HG02678 (cell line): ENCODE measurements around the gene PLIN5.

Experiments
- ATAC-seq: cut with Tn5 transposase; IDR thresholded peaks from one replicate; pipeline ENCODE4 v1.9.1; 2021; ENCODE audit warnings: mild to moderate bottlenecking, moderate library complexity; ENCODE audit not compliant: unreplicated experiment

The PLIN5 gene

DNA sequence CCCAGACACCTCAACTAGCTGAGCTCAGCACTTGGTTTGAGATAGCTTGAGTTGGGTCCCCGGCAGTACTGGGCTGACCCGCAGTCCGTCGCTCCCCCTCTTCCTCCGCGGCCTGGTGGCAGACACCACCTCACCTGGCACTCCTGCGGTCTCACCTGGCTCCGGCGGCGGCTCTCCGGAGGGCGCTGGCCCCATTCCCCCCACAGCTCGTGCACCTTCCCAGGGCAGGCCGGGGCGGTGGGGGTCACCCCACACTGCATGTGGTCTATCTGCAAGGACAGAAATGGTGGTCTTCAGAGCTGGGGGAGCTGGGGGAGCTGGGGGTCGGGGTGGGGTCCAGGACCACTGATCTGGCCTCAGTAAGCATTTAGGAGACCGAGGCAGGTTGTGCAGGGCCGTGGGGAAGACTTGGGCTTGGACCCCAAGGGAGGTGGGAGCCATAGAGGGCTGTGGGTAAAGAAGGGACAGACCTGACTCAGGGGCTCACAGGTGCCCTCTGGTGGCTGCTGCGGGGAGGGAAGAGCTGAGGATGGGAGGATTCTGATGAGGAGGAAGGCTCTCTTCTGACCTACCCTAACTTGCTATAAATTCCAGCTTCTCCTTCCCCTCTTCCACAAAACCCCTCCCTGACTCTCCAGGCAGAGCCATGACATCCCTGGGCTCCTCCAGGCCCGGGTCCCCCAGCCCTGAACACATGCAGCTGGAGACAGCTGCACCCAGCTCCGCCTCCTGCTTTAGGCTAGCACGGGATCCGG is 10.0 kb downstream of the PLIN5 start:
- no peak for ATAC-seq

DNA sequence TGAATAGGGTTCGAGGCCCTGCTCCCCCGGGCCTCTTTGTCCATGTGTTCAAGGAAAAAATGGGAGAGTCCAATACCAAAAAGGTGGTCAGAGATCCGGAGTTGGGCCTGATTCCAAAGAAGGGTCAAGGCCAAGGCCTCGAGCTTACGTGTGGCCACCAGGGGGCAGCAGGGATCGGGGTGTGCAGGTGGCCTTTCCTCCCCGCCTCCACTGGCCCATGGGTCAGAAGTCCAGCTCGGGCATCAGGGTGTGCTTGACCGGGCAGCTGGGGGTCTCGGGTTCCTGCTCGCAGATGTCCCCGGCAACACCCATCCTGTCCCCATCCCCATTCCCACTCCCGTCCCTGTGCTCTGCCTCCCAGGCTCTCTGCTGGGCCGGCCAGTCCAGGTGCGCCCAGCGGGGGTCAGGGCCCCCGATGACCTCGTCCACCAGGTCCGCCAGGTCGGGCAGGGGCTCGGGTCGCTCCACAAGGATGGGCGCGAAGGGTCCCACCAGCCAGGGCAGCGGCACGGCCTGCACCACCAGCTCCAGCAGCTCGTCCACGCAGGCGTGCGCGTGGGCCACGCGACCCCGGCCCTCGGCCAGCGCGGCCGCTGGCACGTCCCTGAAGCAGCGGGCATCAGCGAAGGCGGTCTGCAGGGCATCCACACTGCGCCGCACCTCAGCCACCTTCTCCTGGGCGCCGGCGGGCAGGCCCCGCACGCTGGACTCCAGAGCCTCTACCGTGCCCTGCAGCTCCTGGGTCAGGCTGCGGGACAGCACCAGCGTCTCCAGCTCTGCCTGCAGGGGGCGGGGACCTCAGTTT is 11.5 kb downstream of the PLIN5 start:
- ATAC-seq = no peak

DNA sequence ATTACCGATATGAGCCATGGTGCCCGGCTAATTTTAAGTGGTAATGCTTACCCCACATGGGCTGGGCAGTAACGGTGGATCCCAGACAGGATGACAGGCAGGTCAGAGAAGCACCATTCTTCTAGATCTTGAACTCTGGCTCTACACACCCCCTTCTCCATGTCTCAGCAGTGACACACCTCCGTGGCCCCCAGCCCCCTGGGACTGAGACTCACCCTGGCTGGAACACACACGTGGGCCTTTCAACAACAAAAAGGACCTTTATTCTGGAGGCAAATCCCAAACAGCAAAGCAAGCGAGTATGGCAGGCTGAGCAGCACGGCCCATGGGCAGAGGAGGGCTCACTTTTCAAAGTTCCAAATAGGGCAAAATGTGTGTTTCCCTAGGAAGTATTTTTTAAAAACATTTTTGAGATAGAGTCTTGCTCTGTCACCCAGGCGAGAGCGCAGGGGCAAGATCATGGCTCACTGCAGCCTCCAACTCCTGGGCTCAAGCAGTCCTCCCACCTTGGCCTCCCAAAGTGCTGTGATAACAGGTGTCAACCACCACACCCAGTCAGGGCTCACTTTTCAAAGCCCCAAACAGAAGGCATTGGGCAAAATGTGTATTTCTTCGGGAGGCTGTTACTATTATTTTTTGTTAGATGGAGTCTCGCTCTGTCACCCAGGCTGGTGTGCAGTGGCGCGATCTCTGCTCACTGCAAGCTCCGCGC is 12.6 kb downstream of the PLIN5 start:
- ATAC-seq = no peak

DNA sequence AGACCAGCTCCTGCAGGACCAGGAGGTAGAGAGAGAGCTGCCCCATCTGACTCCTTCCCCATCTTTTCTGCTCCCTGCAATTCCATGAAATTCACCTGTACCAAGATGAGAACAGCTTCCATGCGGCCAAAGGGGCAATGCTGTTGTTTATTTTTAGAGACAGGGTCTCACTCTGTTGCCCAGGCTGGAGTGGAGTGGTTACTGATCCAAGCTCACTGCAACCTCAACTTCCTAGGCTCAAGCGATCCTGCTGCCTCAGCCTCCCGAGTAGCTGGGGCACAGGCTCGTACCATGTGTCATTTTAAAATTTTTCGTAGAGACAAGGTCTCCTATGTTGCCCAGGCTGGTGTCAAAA is 13.2 kb downstream of the PLIN5 start:
- no peak for ATAC-seq

DNA sequence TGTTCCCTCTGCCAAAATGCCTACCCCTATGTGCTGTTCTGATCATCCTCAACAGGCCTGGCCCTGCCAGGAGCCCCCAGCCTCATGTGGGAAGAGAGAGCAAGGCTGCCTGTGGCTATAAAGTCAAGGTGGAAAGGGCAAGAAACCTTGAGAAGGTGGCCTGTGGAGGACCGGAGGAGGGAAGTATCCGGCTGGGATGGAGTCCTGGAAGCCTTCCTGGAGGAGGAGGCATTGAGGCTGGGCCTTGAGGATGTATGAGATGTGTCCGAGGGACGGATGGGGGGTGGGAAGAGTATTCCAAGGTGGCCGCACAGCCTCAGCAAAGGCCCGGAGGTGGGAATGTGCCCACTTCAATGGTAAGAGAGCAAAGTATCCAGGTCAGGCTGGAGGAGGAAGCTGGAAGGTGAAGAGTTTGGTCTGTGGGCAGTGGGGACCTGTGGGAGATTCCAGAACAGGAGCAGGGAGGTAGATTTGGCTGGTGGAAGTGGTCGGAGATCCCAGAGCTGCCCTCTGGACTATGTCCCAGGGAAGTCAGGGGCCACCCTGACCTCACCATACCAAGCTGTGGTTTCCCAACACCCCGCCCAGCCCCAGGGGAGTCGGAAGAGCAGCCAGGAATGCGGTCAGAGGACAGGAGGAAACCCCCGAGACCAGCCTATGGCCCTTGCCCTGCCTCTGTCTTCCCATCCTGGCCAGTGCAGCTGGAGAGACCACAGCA is 13.7 kb downstream of the PLIN5 start:
- no peak for ATAC-seq

DNA sequence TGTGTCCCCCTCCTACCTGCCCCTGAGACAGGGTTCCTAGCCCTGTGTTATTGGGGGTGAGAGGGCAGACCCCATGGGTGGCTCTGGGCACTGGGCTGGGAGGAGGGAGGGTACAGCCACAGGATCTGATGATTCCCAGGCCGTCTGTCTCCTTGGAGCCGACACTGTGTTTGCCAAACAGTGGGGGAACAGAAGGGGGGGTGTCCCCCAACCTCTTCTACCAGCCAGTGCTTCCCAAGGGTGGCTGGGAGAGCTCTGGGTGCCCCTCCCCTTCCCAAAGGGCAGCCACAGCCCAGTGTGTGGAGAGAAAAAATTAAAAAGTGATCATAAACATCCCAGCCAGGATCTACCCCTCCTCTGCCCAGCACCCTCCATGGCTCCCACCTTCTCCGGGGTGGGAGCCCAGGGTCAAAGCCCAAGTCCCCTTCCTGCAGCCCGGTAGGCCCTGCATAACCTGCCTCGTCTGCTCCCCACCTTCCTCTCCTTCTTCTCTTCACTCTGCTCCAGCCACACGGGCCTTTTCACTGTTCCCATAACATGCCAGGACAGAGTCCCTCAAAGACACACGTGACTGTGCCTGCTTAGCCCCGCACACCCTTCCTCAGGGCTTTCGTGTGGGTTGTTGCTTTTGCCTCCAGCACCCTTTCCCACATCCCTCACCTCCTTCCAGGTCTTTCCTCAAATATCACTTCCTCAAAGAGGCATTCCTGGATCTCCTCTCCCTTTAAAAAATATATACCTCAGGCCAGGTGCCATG is 15.3 kb downstream of the PLIN5 start:
- ATAC-seq = no peak

DNA sequence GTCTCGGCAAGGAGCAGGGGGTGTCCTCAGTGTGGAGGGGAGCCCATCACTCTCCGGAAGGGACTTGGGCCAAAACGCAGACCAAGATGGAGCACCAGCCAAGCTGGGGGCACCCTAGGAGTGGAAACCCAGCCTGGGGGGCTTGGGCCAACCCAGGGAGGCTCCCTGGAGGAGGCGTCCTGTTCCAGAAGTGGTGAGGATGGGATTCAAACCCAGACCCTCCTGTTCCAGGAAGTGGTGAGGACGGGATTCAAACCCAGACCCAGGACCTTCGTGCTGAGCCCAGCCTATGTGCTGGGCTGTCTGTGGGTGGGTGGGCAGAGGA is 15.9 kb downstream of the PLIN5 start:
- ATAC-seq = no peak

DNA sequence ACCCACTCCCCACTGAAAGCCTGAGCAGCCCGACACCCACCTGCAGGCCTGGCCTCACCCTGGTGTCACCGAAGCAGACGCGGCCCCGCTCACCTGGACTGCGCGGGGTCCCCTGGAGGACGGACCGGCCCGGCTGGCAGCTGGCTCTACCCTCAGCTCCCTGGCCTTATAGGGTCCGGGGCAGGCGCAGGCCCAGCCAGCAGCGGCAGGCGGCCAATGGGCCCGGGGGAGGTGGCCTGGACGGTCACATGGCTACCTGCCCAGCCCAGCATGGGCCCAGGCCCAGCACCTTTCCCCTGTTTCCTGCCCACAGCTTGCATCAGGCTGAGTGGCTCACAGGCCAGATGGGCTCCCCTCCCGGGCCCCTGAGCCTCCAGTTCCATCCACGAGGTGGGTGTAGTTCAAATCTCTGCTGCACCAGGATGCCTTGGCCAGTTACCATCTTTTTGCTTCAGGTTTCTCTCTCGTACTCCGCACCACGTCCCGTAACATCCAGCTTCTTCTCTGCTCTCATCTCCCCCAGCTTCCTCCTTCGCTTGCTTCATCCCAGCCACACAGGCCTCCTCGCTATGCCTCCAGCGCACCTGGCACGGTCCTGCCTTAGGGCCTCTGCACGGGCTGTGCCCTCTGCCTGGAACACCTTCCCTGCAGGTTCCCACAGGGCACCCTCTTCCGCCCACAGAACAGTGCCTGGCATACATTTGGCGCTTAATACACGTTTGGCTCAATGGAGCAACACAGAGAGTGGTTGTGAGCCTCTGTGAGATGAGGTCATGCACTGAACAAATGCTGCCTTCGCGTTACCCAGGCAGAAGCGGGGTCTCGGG is 16.5 kb downstream of the PLIN5 start, which contains the start of gene PLIN4:
PLIN4 (minus strand) TSS at position 142 of the 827 bp plus-strand sequence. CDS start 214 bp downstream, outside the sequence.
- ATAC-seq = no peak

DNA sequence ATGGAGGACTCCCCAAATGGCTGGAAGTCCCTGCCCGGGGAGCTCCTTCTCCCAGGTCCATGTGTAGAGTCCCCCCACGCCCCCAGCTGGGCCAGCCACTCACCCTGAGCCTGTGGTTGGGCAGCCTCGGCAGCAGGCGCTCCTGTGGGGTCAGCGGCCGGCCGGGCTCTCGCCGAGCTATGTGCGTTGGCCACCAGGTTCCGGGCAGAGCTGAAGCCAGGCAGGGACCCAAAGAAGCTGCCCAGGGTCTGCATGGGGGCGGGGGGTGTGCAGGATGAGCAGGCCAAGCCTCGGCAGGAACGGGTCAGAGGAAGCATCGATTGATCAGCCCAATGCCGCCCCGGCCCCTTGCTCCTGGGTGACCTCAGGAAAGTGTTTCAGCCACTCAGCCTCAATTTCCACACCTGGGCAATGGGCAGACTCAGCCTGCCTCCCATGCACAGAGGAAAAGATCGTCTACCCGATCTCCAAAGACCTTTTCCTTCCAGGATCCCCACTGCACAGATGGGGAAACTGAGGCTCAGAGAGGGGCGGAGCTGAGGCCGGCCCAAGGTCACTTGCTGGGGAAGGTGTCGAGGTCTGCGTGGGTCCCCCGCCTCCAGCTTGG is 17.5 kb downstream of the PLIN5 start:
- ATAC-seq = no peak

DNA sequence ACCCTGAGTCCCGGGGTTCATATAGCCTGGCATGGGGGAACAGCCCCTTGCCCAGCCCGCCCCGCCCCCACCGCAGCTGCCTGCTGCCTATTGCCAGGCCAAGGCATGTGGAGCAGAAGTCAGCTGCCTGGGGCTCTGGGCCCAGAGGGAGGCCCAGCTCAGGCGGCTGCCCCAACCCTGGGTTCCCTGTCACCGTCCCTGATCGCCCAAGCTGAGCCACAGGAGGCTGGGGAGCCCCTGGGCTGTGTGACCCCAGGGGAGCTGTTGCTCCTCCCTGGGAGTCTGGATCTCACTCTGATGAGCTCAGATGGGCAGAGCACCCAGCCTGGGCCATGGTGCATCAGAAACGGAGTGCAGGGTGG is 18.1 kb downstream of the PLIN5 start:
- no peak for ATAC-seq

DNA sequence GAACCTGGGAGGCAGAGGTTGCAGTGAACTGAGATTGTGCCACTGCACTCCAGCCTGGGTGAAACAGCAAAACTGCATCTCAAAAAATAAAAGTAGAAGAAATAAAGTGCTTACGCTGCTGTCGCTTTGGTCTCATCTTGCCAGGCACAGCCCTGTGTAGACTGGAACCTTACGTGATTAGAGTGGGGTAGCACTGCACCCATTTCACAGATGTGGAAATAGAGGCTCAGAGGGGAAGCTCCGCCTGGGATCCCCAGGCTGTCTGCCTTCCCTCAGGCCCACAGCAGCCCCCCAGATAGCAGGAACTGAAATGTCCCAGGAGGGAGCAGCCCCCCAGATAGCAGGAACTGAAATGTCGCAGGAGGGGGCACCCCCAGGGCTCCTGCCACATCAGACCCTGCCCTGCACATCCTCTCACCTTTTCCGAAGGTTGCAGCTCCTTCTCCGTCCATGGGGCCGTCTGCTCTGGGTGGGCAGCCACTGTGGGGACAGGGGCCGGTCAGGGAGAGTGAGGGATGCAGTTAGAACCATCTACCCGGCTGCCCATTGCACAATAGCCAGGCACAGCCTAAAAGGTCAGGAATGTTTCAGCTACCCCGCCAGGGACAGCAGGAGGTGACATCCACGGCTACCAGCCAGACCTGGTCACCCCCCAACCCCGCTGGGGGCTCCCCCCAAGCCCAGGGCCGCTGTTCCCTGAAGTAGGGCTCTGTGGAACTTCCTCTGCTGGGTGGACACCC is 18.7 kb downstream of the PLIN5 start:
- no peak for ATAC-seq

DNA sequence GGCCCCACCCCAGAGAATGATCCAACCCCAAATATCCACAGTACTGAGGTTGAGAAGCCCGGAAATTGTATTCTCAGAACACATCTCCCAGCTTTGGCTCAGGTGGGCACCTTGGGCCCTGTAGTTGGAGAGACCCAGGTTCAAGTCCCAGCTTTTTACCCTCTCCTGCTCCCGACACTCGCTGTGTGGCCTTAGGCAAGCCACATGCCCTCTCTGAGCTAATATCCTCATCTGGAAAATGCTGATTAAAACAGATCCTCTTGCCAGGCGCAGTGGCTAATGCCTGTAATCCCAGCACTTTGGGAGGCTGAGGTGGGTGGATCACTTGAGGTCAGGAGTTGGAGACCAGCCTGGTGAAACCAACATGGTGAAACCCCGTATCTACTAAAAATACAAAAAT is 19.3 kb downstream of the PLIN5 start:
- ATAC-seq = no peak

DNA sequence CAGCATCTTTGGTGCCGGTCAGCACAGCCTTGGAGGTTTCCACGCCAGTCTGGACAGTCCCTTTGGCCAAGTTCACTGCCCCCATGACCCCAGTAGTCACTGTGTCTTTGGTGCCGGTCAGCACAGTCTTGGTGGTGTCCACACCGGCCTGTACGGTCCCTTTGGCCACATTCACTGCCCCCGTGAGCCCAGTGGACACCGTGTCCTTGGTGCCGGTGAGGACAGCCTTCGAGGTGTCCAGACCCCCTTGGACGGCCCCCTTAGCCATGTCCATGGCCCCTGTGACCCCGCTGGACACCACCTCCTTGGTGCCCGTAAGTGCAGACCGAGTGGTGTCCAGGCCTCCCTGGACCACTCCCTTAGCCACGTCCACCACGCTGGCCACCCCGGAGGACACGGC is 21.8 kb downstream of the PLIN5 start:
- no peak for ATAC-seq

DNA sequence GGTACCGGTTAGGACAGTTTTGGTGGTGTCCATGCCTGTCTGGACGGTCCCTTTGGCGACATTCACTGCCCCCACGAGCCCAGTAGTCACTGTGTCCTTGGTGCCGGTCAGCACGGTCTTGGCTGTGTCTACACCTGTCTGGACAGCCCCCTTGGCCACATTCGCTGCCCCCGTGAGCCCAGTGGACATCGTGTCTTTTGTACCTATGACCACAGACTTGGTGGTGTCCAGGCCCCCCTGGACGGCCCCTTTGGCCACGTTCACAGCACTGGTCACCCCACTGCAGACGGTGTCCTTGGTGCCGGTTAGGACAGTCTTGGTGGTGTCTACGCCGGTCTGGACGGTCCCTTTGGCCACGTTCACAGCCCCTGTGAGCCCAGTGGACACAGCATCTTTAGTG is 23.0 kb downstream of the PLIN5 start:
- no peak for ATAC-seq

DNA sequence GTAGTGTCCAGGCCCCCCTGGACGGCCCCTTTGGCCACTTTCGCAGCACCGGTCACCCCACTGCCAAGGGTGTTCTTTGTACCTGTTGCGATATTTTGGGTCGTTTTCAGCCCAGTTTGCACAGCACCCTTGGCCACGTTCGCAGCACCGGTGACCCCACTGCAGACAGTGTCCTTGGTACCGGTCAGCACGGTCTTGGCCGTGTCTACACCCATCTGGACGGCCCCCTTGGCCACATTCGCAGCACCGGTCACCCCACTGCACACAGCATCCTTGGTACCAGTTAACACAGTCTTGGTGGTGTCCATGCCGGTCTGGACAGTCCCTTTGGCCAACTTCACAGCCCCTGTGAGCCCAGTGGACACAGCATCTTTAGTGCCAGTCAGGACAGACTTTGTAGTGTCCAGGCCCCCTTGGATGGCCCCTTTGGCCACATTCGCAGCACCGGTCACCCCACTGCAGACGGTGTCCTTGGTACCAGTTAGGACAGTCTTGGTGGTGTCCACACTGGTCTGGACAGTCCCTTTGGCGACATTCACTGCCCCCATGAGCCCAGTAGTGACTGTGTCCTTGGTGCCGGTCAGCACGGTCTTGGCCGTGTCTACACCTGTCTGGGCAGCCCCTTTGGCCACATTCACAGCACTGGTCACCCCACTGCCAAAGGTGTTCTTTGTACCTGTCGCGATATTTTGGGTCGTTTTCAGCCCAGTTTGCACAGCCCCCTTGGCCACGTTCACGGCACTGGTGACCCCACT is 23.5 kb downstream of the PLIN5 start:
- ATAC-seq = no peak

DNA sequence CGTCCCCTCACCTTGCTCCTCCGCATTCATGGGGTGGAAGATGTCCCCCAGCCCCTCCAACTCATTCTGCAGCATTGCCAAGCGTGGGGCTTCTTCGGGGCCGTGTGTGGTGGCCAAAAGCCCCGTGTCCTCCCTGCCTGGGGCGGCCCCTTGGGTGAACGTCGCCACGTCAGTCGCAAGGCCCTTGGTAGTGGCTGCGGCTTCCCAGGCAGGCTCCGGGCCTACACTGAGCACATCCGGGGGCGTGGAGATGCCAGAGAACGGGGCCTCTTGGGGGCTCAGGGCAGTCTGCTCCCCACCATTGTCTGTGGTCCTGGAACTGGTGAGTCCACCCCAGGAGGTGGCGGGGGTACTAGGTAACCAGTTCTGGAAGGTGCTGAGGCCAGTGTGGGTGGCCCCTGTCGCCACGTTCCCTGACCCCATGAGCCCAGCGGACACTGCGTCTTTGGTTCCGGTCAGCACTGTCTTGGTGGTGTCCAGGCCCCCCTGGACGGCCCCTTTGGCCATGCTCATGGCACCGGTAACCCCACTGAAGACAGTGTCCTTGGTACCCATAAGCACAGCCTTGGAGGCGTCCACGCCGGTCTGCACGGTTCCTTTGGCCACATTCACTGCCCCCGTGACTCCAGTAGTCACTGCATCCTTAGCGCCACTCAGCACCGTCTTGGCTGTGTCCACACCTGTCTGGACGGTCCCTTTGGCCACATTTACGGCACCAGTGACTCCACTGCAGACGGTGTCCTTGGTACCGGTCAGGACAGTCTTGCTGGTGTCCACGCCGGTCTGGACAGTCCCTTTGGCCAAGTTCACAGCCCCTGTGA is 24.4 kb downstream of the PLIN5 start:
- ATAC-seq = no peak

DNA sequence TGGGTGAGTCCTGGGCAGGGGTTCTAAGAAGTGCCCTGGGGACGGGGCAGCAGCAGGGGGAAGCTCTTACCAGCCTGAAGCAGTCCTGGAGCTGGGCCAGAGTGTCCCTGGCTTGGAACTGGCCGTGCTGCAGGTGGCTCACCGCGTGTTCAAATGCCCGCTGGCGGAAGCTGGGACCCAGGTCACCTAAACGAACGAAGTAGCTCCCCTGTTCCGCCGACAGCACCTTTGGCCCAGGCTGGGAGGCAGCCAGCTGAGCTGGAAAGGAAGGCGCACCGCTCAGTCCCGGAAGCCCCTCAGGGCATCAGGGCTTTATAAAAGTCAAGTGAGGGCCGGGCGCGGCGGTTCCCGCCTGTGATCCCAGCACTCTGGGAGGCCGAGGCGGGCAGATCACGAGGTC is 26.3 kb downstream of the PLIN5 start:
- ATAC-seq = no peak
